ENCODE results near the gene ALKBH6.

ALKBH6 gene

GRCh38 chr19:35960432-35960972, 53.5 kb downstream of the ALKBH6 start:
- in situ Hi-C loops (cut with MboI; ENCODE audit: low sequenced_read_pairs) = no loop called here

DNA sequence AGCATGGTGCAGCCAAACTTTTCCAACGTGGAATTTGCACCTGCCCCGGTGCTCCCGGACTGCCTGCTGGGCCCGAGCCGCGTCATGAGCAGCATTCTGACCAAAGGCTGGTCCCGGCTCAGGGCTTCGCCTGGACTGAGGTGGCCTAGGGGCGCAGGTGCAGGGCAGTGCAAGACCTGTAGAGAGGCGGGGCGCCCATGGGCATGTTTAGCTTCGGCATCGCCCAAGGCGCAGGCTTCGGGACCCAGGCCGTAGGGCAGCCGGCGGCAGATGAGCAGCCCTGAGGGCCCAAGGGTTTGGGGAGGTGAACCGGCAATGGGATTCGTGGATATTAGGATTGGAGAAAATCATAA, 54.1 kb downstream of the ALKBH6 start:
- in situ Hi-C loops (cut with MboI; ENCODE audit: low sequenced_read_pairs) = no loop called here
